ENCODE results near the gene PI16.

Gene PI16

DNA sequence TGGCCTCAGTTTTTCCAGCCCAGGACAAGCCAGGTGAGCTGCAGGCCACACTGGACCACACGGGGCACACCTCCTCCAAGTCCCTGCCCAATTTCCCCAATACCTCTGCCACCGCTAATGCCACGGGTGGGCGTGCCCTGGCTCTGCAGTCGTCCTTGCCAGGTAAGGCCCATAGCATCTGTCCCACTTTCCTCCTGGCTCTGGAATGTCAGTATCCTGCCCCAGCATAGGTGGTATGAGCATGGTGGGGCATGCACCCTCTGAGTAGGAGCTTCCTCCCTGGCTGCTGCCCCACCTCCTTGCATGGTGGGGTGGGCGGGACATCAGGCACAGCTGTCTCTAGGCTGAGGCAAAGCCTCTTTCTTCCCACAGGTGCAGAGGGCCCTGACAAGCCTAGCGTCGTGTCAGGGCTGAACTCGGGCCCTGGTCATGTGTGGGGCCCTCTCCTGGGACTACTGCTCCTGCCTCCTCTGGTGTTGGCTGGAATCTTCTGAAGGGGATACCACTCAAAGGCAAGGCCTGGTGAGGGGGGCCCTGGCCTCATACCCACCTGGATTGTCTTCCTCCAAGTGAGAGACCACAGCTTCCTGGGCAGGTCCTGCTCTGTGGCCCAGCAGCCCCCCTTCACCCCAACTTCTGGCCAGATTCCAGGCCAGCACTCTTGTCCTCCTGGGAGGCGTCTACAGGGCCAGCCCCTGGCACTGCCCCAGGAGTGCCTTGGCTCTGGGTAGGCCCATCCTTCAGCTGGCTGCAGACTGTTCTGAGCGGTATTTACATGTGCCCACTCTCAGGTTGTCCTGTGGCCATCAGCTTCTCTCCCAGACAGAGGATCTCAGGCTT lies 9.1 kb downstream of the PI16 start:
- no peak overlapping the region for H3K27ac ChIP-seq
- no peak for TF ChIP-seq ZFX (IDR thresholded peaks at IDR 0.05; ENCODE audit: borderline replicate concordance)
- TF ChIP-seq CTCF (IDR thresholded peaks at IDR 0.05): no peak

DNA sequence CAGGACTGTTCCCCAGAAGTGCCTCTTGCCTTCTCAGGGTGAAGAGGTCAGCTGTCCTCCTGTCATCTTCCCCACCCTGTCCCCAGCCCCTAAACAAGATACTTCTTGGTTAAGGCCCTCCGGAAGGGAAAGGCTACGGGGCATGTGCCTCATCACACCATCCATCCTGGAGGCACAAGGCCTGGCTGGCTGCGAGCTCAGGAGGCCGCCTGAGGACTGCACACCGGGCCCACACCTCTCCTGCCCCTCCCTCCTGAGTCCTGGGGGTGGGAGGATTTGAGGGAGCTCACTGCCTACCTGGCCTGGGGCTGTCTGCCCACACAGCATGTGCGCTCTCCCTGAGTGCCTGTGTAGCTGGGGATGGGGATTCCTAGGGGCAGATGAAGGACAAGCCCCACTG lies 9.8 kb downstream of the PI16 start:
- TF ChIP-seq ZFX (IDR thresholded peaks at IDR 0.05; ENCODE audit: borderline replicate concordance): no peak
- no peak for TF ChIP-seq CTCF (IDR thresholded peaks at IDR 0.05)
- no peak overlapping the region for H3K27ac ChIP-seq

GRCh38 chr6:36964908-36965307 lies 10.4 kb downstream of the PI16 start:
- H3K27ac ChIP-seq: no peak overlapping the region
- no peak for TF ChIP-seq CTCF (IDR thresholded peaks at IDR 0.05)

DNA sequence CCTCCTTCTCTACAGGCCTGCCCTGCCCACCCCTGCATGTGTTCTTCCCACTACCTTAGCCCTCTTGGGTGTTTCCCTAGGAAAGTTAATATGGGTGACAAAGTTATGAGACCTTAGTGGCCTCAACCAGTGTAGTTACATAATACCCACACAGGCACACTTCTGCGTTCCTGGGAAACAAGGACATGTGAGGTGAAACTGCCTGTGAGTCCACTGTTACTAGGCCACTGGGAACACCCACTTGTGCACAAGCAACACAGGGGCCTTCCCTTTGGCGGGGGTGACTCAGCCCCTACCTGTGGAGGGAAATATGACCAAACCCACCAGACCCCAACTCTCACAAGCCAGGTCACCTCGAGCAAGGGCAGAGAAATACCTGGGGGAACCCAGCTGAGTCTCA lies 12.8 kb downstream of the PI16 start:
- no peak for TF ChIP-seq CTCF (IDR thresholded peaks at IDR 0.05)
- TF ChIP-seq ZFX (IDR thresholded peaks at IDR 0.05; ENCODE audit: borderline replicate concordance): no peak
- H3K27ac ChIP-seq: no peak overlapping the region

DNA sequence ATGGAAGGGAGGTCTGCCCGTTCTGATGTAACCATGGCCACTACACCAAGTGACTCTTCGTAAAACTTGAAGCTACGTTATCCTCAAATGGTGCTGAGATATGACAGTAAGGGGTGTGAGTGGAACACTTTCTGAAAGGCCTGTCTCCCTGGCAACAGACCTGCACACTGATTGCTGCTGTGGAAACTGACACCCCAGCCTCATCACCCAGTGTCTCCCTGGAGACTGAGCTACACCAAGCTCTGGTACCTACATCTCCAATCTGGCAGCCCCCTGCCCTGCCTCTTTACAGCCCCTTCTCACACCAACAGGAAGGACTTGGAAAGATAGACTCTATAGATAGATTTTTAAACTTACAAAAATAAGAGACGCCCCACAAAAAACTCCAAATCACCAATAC lies 13.2 kb downstream of the PI16 start:
- H3K27ac ChIP-seq: no peak overlapping the region
- TF ChIP-seq ZFX (IDR thresholded peaks at IDR 0.05; ENCODE audit: borderline replicate concordance) (no peak), CTCF (IDR thresholded peaks at IDR 0.05) (no peak)

- TF ChIP-seq ZFX (IDR thresholded peaks at IDR 0.05; ENCODE audit: borderline replicate concordance): no peak
- no peak for TF ChIP-seq CTCF (IDR thresholded peaks at IDR 0.05)
- no peak overlapping the region for H3K27ac ChIP-seq
Observed at GRCh38 chr6:36968266-36968977, 13.9 kb downstream of the PI16 start.

DNA sequence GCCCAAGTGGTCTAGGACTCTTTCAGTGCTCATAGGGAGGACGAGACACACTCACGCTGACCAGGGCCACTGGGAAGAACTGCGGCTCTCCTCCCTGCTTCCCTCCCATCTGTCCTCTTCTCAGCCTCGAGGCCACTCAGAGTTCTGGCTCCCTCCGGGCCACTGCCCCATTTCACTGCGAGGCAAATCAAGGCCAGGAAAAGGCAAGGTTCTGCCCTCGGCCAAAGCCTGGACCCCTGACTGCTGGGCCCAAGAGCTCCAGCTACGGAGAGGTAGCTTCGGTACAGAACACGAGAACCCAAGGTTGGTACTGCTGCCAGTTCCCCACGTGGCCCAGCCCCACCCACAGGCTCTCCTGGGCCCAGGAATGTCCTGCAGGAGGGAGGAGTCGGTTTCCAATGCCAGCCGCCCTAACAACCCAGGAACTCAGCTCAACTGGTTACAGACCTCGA lies 14.7 kb downstream of the PI16 start:
- no peak for TF ChIP-seq ZFX (IDR thresholded peaks at IDR 0.05; ENCODE audit: borderline replicate concordance)
- no peak for TF ChIP-seq CTCF (IDR thresholded peaks at IDR 0.05)
- no peak overlapping the region for H3K27ac ChIP-seq

Measured in 22Rv1 (cell line).